CD4-positive, alpha-beta T cell treated with Interleukin-1 beta for 1 hour (primary cell): ENCODE results near the gene CYTIP.
"Not testable (repeated sequence)": the region's sequence is repeated elsewhere in the genome, so short reads cannot be mapped to it uniquely, and the experiment has no call there.

Source experiments
- DNase-seq, 2 donors: peaks; one replicate each; pipeline ENCODE4 v3.0.0-alpha.2; 2020 to 2022

CYTIP gene

GRCh38 chr2:157421331-157421944 lies 22.5 kb downstream of the CYTIP start:
- no peak for DNase-seq

GRCh38 chr2:157420771-157421323 lies 23.0 kb downstream of the CYTIP start:
- peak in 1 of 2 donors; percentile 51 for DNase-seq

- DNase-seq, result no peak
Observed at GRCh38 chr2:157419031-157419575, 24.8 kb downstream of the CYTIP start.

GRCh38 chr2:157418239-157418641 lies 25.6 kb downstream of the CYTIP start:
- DNase-seq, result peak; percentile 62 to 73

GRCh38 chr2:157415591-157416101 lies 28.2 kb downstream of the CYTIP start:
- DNase-seq, result no peak

- DNase-seq, result no peak
Observed at GRCh38 chr2:157414050-157414449, 29.8 kb downstream of the CYTIP start.

- DNase-seq, result peak; percentile 75 to 81
Observed at GRCh38 chr2:157413326-157414035, 30.4 kb downstream of the CYTIP start.

GRCh38 chr2:157411624-157412336 lies 32.1 kb downstream of the CYTIP start:
- no peak for DNase-seq

GRCh38 chr2:157405398-157405797 lies 38.5 kb downstream of the CYTIP start:
- not testable (repeated sequence) for DNase-seq

GRCh38 chr2:157404363-157404762 lies 39.5 kb downstream of the CYTIP start:
- peak; percentile 86 to 89 for DNase-seq

- peak in 1 of 2 donors; percentile 40 for DNase-seq
Observed at GRCh38 chr2:157402801-157403485, 40.9 kb downstream of the CYTIP start.

GRCh38 chr2:157395811-157396210 lies 48.1 kb downstream of the CYTIP start:
- no peak for DNase-seq

GRCh38 chr2:157394928-157395327 lies 49.0 kb downstream of the CYTIP start:
- DNase-seq, result no peak

GRCh38 chr2:157393348-157393747 lies 50.5 kb downstream of the CYTIP start:
- no peak for DNase-seq

- no peak for DNase-seq
Observed at GRCh38 chr2:157388827-157389226, 55.1 kb downstream of the CYTIP start.

- no peak for DNase-seq
Observed at GRCh38 chr2:157386747-157387146, 57.1 kb downstream of the CYTIP start.

- DNase-seq, result no peak
Observed at GRCh38 chr2:157386247-157386646, 57.6 kb downstream of the CYTIP start.

- no peak for DNase-seq
Observed at GRCh38 chr2:157377861-157378260, 66.0 kb downstream of the CYTIP start.

GRCh38 chr2:157376041-157376440 lies 67.8 kb downstream of the CYTIP start:
- DNase-seq, result no peak

GRCh38 chr2:157375384-157375783 lies 68.5 kb downstream of the CYTIP start:
- no peak for DNase-seq

- not testable (repeated sequence) for DNase-seq
Observed at GRCh38 chr2:157368508-157368907, 75.4 kb downstream of the CYTIP start.

- DNase-seq, result no peak
Observed at GRCh38 chr2:157367704-157368103, 76.2 kb downstream of the CYTIP start.
